HG02973 (cell line): ENCODE data around the gene BMP7.

Experiments
- ATAC-seq: cut with Tn5 transposase; IDR thresholded peaks from one replicate; pipeline ENCODE4 v1.9.1; 2021; ENCODE audit warnings: moderate library complexity; ENCODE audit not compliant: unreplicated experiment

Gene BMP7

DNA sequence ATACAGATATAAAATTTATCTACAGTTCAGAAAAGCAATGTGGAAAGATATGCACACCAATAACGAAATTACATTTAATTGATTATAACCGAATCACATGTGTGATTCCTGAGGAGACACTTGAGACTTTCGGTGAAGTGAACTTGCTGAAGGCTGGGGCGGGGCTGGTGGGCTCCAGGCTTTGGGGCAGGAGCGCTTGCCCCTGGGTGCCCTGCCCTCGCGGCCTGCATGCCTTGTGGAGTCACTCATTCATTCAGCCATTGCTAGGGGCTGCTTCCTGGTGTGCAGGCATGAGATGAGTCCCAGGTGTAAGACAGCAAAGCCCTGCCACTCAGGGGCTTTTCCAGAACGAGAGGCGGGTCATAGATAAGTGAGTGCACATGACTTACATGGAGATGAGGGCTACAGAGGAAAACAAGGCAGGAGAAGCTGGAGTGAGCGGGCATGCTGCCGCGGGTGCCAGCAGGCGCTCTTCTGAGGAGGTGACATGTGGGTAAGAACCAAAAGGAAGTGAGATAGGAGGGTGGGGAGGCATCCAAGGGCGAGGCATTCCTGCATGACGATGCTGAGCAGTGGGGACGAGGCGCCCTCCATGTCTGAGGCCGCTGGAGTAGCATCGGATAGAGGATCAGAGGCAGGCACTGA lies 88.7 kb downstream of the BMP7 start:
- no peak for ATAC-seq

DNA sequence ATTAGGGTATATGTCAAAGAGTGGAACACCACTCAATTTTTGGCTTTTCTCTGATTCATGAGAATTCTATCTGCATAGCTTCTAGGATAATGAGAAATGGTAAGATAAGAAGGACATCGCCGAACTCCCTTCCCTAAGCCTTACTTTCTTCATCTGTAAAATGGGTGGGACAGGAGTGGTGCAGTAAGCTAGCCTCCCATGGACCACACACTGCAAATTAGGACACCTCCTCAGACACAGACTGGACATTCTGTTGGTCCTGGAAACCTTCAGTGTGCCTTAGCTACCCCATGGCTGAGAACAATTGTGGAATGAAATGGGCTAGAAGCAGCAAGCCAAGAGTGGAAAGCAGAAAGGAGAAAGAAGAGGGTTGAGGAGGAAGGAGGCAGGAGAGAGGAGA lies 89.6 kb downstream of the BMP7 start:
- ATAC-seq = no peak

DNA sequence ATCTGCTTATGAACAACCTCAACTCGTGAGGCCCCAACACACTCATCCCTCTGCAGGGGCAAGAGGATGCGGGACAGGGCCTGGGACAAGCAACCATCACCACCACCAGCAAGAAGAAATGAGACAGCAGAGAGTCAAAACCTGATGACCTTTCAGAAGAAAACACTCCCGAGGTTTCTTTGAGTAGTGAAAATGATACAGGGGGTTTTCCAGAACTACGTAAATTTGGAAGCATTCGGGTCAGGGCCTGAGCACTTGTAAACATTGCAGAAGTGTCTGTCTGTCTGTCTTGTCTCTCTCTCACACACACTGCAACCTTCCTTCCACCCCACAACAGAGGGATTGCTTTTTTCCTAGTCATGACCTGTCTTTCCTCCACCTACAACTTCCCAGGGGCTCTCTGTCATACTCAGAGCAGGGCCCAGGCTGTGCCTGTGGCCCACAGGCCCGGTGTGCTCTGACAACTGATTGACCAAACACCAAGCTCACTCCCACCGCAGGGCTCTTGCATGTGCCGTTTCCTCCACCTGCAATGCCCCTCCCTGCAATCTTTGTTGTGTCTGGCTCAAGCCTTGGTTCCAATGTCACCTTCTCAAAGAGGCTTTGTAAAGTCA lies 90.9 kb downstream of the BMP7 start:
- ATAC-seq = no peak

DNA sequence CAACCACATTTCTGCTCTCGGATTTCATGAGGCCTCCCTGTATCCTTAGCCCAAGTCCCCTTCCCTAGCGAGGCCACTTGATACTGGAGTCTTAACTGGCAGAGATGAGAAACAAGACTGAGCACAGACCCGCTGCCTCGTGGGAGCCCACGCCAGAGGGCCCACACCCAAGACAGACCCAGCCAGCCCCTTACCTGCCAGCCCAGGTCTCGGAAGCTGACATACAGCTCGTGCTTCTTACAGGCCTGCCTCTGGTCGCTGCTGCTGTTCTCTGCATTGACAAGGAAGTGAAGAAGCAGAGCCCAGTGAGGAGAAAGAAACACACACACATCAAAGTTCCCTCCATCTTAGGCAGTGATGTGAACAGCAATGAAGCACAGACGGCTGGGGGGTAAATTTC lies 91.7 kb downstream of the BMP7 start:
- no peak for ATAC-seq

DNA sequence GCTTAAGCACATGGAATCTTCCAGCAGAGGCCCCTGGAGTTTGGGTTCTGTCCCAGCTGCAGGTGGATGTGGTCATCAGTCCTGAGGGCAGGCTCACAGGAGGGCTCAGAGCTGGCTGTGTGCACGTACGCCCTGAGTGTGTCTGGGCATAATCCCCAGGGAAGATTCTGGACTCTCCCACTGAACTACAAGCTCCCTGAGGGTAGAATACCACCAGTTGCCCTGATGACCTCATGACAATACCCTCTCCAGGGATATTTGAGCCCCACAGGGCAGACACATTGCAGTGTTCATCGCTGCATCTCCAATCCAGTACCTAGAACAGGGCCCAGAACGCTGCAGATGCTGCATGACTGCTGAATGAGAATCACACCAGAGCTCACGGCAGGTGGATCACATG lies 92.5 kb downstream of the BMP7 start:
- ATAC-seq = no peak

DNA sequence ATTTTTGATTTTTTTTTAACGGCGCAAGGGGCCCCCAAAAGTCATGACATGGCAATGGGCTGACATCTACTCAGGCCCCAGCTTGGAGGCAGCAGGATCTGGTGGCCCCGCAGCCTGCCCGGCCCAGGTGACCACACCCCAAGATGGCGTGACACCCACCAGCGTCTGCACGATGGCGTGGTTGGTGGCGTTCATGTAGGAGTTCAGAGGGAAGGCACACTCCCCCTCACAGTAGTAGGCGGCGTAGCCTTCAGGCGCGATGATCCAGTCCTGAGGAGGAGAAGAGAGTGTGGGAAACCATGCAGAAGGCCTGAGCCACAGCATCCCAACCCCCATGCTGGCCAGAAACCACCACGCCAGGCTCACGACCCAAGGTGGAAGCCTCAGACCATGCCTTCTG lies 93.4 kb downstream of the BMP7 start:
- no peak for ATAC-seq

DNA sequence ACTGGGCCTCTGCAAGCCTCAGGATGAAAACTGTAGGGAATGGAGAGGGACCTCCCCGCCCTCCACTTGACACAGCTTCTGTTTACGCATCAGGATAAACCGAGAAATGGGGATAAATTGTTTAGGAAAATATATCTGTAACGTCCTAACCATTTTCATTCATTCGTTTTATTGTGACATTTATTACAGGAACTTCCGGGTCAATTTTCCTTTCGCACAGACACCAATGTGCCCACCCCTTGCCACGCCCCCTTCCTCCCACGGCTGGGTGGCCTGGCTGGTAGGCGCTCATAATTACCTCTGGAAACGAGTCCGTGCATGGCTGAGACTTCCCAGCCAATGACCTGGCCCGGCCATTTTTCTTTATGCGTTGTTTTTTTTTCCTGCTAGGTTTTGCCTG lies 96.1 kb downstream of the BMP7 start:
- no peak for ATAC-seq

DNA sequence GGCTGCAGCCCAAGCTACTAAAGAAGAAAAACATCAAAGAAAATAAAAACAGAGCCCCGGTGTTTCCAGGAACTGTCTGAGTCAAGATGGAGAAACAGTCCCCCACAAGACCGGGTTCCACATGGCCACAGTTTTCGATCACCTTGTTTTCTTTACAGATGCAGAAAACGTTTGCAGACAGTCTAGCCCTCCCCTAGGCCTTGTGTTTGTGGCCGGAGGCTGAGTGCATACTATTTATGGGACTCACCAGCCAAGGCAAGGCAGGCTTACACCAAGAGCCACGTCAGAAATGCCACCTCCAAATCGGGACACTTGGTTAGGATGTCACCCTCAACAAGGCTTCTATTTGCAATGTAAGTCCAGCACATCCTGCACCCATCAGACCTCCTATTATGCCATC lies 97.3 kb downstream of the BMP7 start:
- no peak for ATAC-seq

DNA sequence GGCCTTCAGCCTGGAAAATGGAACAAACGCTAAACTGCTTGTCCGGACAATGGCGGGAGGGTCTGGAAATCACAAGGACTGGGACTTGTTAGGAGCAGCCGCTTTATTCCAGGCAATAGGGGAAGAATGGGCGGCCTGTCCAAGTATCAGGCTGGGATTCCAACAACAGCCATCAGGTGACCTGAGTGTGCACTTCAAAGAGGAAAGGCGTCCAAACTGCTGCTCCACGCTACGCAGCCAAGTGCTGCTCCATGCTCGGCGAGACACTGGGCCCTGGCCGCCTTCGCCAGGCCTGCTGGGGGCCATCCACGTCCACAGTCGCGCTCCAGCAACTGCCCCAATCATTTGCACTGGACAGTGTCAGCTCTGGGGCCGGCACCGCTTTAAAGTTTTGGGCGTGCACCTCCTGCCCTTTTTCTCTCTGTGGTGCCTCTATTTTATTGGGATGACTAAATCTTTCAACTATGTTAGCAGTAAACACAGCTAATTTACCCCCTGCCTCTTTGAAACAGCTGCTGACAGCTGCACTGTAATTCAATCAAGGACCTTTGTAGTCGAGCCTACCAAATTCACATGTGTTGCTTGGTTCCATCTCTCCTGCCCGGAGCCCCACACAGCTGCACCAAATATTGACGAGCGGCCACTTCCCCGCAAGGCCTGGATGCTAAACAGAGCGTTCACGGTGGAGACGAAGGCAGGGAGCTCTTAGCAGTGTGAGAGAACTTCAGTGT lies 98.3 kb downstream of the BMP7 start:
- no peak for ATAC-seq

DNA sequence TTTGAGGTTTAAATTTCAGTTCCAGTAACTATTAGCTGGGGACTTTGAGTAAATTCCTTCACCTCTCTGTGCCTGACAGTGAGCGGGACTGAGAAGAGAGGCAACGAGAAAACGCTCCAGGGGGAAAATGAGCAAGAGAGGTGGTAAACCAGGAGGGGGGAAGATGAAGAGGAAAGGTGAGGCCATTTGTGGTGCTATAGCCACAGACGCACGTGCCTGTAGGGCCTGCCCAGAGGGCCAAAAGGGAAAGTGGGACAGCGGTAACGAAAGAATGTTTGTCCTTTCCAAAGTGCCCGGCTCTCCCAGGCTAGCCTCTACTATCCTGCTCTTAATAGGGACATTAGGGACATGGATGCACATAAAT lies 99.2 kb downstream of the BMP7 start:
- ATAC-seq = no peak

DNA sequence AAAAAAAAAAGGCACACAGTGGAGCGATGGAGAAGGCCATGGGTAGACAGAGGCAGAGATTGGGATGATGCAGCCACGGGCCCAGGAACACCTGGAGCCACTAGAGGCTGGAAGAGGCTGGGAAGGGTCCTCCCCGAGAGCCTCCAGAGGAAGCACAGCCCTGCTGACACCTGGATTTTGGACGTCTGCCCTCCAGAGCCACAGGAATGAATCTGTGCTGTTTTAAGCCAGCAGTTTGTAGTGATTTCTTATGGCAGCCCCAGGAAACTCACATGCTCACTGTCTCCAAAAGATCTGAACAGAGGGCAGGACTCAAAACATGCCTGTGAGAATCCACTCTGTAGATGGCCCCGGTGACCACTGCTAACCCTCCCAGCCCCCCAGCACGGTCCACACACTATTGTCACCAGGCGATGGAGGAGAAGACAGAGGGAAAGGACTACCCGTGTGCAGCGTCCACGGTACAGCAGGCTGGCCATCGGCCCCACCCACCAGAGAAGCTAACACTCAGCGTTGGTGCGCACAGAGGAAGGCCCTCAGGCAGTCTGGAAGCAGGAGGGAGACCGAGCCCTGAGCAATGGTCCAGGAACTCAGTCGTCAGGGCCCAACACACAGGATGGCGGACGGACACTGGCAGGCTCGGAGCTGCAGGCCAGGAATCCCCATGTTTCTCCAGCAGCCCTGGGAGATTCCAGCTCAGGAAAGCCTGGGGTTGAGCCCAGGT lies 99.7 kb downstream of the BMP7 start:
- ATAC-seq = no peak

DNA sequence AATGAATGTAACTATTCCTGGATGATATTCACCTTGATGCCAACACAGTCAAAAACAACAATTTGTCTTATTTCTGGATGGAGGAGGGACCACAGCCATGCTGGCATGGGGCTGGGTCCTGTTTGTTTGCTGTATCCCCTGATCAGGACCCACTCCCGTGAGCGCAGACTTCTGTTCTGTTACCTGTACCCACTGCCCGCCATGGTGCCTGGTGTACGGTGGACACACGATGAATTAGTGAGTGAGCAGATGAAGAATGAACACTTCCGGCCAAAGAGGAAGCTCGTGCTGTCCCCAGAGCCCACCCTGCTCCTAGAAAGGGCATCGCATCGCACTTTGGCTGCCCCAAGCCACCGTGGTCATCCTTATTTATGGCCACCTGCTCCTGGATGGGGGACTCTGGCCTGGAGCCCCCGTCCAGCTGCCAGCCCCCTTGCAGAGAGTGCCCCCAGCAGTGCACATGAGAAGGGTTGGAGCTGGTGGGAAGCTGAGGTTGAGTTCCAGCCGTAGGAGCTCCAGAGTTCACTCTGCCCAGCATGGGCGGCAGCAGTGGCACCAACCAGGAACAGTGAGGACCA lies 100.9 kb downstream of the BMP7 start:
- ATAC-seq = no peak

DNA sequence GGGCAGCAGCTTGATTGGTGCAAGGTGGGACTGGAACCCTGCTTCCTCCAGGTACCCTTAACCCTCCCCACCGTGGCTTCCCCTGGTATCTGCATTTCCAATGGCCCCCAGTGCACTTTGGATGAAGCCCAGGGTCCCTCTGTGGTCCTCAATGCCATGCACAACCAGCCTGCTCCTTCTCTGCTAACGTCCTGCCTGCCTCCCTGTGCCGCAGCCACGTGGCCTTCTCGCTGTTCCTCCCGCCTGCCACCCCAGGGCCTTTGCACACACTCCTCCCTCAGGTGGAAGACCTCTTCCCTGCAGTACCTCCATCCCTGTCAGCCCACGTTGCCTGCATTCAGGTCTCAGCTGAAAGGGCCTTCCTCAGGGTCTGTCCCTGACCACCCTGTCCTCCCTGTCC lies 101.6 kb downstream of the BMP7 start:
- ATAC-seq = no peak

DNA sequence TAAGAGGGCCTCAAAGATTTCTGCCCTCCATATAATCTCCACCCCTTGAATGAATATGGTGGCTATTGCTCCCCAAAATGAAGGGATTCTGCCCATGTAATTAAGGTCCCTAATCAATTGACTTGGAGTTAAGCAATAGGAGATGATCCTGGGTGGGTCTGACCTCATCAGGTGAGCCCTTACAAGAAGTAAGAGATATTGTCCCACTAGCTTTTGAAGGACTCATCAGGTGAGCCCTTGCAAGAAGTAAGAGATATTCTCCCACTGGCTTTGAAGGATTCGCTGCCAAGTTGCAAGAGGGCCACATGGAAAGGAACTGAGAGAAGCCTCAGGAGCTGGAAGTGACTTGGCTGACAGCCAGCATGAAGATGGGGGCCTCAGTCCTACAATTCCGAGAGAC lies 103.4 kb downstream of the BMP7 start:
- no peak for ATAC-seq

DNA sequence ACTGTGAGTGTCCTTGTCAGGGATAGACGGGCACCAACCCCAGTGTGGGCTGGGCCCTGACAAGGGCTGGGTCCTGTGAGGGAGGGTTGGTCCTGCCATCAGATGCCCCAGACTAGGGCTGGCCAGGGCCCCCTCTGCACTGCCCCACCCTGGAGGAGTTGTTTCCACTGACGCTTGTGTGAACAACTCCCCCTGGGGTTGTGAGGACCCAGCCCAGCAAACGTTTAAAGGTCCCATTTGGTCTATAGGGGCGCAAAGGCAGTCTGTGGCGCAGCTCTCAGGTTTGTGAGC lies 104.1 kb downstream of the BMP7 start:
- no peak for ATAC-seq

DNA sequence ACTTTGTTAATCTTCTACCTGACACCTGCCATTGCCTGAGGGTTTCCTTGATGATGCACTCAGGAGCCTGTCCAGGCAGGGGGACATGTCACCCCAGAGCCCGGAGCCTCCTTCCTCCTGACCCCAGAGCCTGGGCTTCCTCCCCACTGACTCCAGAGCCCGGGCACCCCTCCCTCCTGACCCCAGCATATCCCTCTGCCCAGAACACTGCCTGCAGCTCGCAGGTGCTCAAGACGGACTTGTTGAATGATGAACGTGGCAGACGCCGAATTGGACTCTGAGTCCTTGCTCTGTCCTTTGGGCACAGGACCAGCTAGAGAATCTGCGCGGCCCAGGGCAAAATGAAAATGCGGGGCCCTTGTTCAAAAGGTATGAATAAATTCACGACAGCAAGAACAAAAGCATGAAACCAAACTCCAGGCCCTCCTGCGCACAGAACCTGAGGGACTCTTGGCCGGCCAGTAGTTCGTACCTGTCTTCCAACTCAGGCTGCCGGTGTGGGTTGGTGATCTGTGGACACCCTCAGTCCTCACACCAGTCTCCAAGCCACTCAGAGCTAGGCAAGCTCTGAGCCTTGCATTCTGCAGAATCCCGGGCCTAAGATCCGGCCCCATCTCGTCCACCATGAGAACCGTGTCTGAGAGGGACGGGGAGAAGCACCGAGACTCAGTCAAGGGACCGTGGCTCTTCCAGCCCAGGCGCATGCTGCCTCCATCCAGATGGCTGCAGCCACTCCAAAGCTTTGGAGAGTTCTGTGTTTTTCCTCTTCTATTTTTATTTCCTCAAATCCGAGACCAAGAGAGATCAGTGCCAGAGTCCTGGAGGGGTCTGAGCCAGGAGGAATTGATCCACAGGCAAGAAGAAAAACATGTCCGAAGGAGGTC lies 104.7 kb downstream of the BMP7 start:
- ATAC-seq = no peak

DNA sequence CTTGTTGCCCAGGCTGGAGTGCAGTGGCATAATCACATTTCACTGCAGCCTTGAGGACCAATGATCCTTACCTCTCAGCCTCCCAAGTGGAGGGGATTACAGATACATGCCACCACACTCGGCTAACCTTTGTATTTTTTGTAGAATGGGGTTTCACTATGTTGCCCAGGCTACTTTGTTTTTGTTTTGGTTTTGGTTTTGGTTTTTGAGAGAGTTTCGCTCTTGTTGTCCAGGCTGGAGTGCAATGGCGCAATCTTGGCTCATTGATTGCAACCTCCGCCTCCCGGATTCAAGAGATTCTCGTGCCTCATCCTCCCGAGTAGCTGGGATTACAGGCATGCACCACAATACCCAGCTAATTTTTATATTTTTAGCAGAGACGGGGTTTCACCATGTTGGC lies 105.5 kb downstream of the BMP7 start:
- no peak for ATAC-seq

DNA sequence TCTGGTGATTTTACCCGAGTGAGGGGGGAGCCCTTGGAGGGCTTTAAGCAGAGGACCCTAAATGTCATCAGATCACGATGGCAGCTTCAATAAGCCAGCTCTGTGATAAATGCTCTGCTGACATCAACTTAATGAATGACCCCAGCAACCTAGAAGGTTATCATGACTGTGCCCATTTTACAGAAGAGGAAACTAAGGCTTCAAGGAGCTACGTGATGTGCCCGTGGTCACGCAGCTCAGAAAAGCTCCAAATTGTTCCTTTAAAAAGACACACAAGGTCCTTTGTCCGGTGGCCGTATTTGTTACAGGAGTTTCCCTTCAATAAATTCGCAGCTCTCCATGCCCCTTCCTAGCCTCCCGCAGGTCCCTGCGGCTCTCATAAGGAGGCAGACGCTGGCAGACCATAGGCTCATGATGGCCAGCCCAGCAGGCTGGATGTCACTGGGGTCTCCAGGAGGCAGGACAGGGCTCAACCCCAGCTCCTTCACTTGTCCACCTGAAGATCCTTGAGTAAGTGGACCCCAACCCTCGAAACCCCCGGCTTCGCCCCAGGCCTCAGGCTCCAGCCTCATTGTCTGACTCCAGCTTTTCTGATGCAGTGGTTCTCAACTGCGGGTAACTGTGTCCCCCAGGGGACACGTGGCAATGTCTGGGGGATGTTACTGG lies 106.4 kb downstream of the BMP7 start:
- no peak for ATAC-seq

DNA sequence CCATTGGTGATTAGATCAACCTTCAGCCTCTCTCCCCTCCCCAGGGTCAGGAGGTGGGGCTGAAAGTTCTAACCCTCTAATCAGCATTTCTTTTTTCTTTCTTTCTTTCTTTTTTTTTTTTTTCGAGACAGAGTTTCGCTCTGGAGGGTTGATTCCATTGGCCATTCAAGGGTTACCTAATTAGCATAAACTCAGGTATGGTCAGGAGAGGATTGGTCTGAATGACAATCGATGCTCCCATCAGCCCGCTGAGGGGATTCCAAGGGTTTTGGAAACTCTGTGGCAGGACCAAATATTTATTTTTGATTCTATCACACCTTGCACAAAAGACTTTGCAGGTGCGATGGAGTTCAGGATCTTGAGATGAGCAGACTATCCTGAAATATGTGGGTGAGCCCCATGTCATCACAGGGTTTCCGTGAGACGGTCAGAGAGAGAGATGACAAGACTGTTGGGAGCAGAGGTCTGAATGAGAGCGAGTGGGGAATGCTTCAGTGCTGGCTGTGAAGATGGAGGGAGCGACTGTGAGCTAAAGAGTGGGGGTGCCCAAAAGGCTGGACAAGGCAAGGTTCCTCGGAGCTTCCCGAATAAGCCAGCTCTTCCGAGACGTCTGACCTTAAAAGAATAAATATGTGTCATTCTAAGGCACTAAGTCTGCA lies 107.1 kb downstream of the BMP7 start:
- ATAC-seq = no peak

DNA sequence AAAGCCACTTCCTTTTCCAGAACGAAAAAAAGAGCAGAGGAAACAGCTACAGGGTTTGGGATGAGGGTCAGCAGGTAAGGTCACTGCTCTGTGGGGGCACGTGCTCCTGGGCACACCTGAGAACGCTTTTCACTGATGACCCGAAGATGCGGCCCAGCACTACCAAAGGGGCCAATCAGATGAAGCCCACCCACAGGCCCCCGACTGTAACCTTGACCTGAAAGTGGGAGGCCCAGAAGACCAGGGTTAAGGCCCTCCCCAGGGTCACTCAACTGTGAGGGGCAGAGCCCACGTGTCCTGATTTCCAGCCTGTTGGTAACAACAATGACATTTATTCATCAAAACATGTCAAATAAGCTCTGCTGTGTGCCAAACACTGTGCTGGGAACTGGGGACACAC lies 108.0 kb downstream of the BMP7 start:
- no peak for ATAC-seq
